Muscle of leg (tissue), 16 donors: Measurements from ENCODE around the gene CHCHD5. TPM values are rescaled to one million over a fixed set of nuclear protein-coding genes. Genes with fewer than 3 reads are reported as not detected.
"Not testable (repeated sequence)": the region's sequence is repeated elsewhere in the genome, so short reads cannot be mapped to it uniquely, and the experiment has no call there.

Source experiments
- DNase-seq: peaks from one replicate; pipeline ENCODE4 v3.0.0; 2013
- H3K27ac ChIP-seq: one replicate; pipeline ENCODE4 v1.5.1; 2013; ENCODE audit warnings: mild to moderate bottlenecking, low read length, control low read depth
- H3K27me3 ChIP-seq: one replicate; pipeline ENCODE4 v1.6.1; 2013; ENCODE audit warnings: low read length; ENCODE audit not compliant: control insufficient read depth, insufficient read depth
- H3K36me3 ChIP-seq: one replicate; pipeline ENCODE4 v1.6.1; 2013; ENCODE audit warnings: low read length; ENCODE audit not compliant: control insufficient read depth, insufficient read depth
- H3K4me1 ChIP-seq: one replicate; pipeline ENCODE4 v1.6.1; 2013; ENCODE audit warnings: low read length; ENCODE audit not compliant: control insufficient read depth, insufficient read depth
- H3K4me3 ChIP-seq: one replicate; pipeline ENCODE4 v1.5.1; 2013; ENCODE audit warnings: low read length, control low read depth
- H3K9me3 ChIP-seq: replicated peaks from 2 replicates; pipeline ENCODE4 v1.6.1; 2013; ENCODE audit warnings: low read depth, low read length; ENCODE audit not compliant: control insufficient read depth
- WGBS: methylation state at CpG from one replicate; pipeline ENCODE4 v1.1.5; 2013; ENCODE audit warnings: missing lambda C conversion rate; ENCODE audit not compliant: insufficient coverage; 5-methylcytosine and 5-hydroxymethylcytosine counted together
- long read RNA-seq, 11 donors: transcript quantifications; one replicate each; lab custom pipeline, GENCODE V29; 2026
- polyA plus RNA-seq, 8 donors: library from polyadenylated mRNA; unstranded; fragments of 120-200 nt; gene quantifications; one replicate each; pipeline versions ENCODE4 v1.2.1 to v1.2.3, GENCODE V29; 2013; ENCODE audit warnings: inconsistent platforms in 1 of 8, low replicate concordance in 1 of 8; ENCODE audit not compliant: insufficient read length in 8 of 8, insufficient read depth in 1 of 8
- total RNA-seq: library from RNA; stranded (reverse); fragments of 120-200 nt; gene quantifications from one replicate; pipeline ENCODE4 v1.2.4, GENCODE V29; 2013

The CHCHD5 gene
- 20.1 TPM for total RNA-seq
- polyA plus RNA-seq, result 10 to 100 TPM; 26.2 to 37.1 (median 31.0) TPM
- long read RNA-seq, donor 1, transcript CHCHD5-201 (4 exons, 691 nt), result major isoform, 7 of 7 reads
- long read RNA-seq, donor 1, partial matches to known transcripts, result 0 of 7 reads
- long read RNA-seq, donor 1, other reads (novel, unspliced or antisense), result 0 of 7 reads
- long read RNA-seq, donor 2, partial matches to known transcripts, result 0 of 3 reads
- long read RNA-seq, donor 2, other reads (novel, unspliced or antisense), result 0 of 3 reads
- long read RNA-seq, donor 3, transcript CHCHD5-201 (4 exons, 691 nt), result major isoform, 14 of 14 reads
- long read RNA-seq, donor 3, partial matches to known transcripts, result 0 of 14 reads
- long read RNA-seq, donor 3, other reads (novel, unspliced or antisense), result 0 of 14 reads
- long read RNA-seq, donor 4, transcript CHCHD5-201 (4 exons, 691 nt), result major isoform, 17 of 17 reads
- long read RNA-seq, donor 4, partial matches to known transcripts, result 0 of 17 reads
- long read RNA-seq, donor 4, other reads (novel, unspliced or antisense), result 0 of 17 reads
- long read RNA-seq, donor 5, transcript CHCHD5-201 (4 exons, 691 nt), result major isoform, 43 of 57 reads
- long read RNA-seq, donor 5, partial matches to known transcripts, result 8 of 57 reads
- long read RNA-seq, donor 5, other reads (novel, unspliced or antisense), result 5 of 57 reads
- long read RNA-seq, donor 6, transcript CHCHD5-201 (4 exons, 691 nt), result major isoform, 38 of 47 reads
- long read RNA-seq, donor 6, partial matches to known transcripts, result 7 of 47 reads
- long read RNA-seq, donor 6, other reads (novel, unspliced or antisense), result 0 of 47 reads
- long read RNA-seq, donor 7, transcript CHCHD5-201 (4 exons, 691 nt), result major isoform, 24 of 30 reads
- long read RNA-seq, donor 7, partial matches to known transcripts, result 5 of 30 reads
- long read RNA-seq, donor 7, other reads (novel, unspliced or antisense), result 0 of 30 reads
- long read RNA-seq, donor 8, transcript CHCHD5-201 (4 exons, 691 nt), result major isoform, 16 of 17 reads
- long read RNA-seq, donor 8, partial matches to known transcripts, result 0 of 17 reads
- long read RNA-seq, donor 8, other reads (novel, unspliced or antisense), result 0 of 17 reads
- long read RNA-seq, donor 9, transcript CHCHD5-201 (4 exons, 691 nt), result major isoform, 21 of 21 reads
- long read RNA-seq, donor 9, partial matches to known transcripts, result 0 of 21 reads
- long read RNA-seq, donor 9, other reads (novel, unspliced or antisense), result 0 of 21 reads
- long read RNA-seq, donor 10, transcript CHCHD5-201 (4 exons, 691 nt), result major isoform, 21 of 26 reads
- long read RNA-seq, donor 10, partial matches to known transcripts, result 5 of 26 reads
- long read RNA-seq, donor 10, other reads (novel, unspliced or antisense), result 0 of 26 reads
- long read RNA-seq, donor 11, transcript CHCHD5-201 (4 exons, 691 nt), result major isoform, 18 of 19 reads
- long read RNA-seq, donor 11, partial matches to known transcripts, result 0 of 19 reads
- long read RNA-seq, donor 11, other reads (novel, unspliced or antisense), result 0 of 19 reads

DNA sequence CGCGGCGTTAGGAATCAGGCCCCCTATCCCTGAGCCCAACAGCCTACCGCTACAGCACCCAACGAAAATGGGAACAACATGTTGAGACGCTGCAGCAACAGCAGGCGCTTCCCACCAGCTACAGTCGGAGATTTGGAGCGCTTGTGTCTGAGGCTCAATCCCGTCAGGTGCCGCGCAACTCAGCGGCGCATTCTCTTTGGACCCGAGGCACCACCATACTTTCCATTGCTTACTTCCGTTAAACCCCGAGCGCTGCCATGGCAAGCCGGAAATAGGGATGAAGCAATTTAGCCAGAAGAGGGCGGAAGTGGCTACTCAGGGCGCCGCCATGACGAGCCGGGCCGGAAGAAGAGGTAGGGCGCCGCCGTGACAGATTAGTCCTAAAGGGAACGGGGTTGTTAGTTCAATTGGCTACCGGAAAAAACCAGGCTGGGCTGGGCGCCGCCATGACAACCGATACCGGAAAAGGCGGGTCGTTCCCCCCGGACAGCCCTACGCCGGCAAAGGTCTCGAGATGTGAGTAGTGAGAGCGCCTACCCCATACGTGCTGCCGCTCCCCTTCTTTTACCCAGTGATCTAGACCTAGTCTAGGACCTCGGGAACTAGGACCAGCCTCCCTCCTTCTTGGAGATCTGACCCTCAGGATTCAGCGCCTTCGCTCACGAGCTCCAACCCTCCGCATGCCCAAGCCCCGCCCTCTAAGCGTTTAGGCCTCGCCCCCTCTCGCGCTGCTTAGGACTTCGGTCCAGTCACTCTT, at the start of gene CHCHD5:
CHCHD5 (plus strand) TSS at position 476 of the 757 bp plus-strand sequence; CDS start at position 515, 39 bp downstream.
- no peaks in the 10 kb centered on the region for H3K9me3 ChIP-seq
- peak within 1 kb of the TSS; percentile 81 for H3K4me3 ChIP-seq
- H3K27me3 ChIP-seq, result no peaks in the 10 kb centered on the region
- peak within 1 kb of the TSS; percentile 99 for H3K27ac ChIP-seq
- peaks cover 46% of the 10 kb centered on the region for H3K4me1 ChIP-seq
- under 1% methylated on average over 52 of the region's 54 CpGs for WGBS
- peaks cover 25% of the 10 kb centered on the region for H3K36me3 ChIP-seq
- DNase-seq, result peak; percentile 99

- H3K4me1 ChIP-seq, result no peaks in the 10 kb centered on the region
- H3K9me3 ChIP-seq, result no peaks in the 10 kb centered on the region
- no peak overlapping the region for H3K4me3 ChIP-seq
- WGBS, result 44% methylated on average over 1 of the region's 1 CpG
- H3K27me3 ChIP-seq, result no peaks in the 10 kb centered on the region
- peaks cover 9% of the 10 kb centered on the region for H3K36me3 ChIP-seq
- no peak for DNase-seq
- no peak overlapping the region for H3K27ac ChIP-seq
These were observed 49.6 kb upstream of the CHCHD5 start for GRCh38 chr2:112534826-112535225.

DNA sequence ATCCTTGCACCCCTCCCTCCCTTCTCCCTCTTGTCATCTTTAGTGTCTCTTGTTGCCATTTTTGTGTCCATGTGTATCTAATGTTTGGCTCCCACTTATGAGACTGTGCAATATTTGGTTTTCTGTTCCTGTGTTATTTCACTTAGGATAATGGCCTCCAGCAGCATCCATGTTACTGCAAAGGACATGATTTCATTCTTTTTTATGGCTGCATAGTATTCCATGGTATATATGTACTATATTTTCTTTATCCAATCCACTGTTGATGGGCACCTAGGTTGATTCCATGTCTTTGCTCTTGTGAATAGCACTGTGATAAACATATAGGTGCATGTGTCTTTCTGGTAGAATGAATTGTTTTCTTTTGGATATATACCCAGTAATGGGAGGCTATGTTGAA, 47.7 kb upstream of the CHCHD5 start:
- not testable (repeated sequence) for H3K27me3 ChIP-seq, H3K4me1 ChIP-seq, H3K9me3 ChIP-seq, H3K36me3 ChIP-seq, H3K27ac ChIP-seq, DNase-seq, H3K4me3 ChIP-seq

DNA sequence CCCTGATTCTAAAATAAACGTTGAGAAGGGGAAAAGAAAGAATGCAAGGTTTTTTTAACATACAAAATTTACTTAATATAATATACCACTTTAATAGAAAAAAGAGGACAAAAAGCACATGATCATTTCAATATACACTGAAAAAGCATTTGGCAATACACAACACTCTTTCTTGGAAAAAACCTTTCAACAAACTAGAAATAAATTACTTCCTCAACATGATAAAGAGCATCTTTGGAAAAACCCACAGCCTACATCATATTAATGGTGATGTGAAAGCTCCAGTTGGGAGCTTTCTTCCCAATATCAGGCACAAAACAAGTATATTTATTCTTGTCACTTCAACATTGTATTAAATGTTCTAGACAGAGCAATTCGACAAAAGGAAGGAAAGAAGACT, 45.1 kb upstream of the CHCHD5 start:
- H3K27ac ChIP-seq, result no peak overlapping the region

GRCh38 chr2:112540906-112541305, 43.5 kb upstream of the CHCHD5 start:
- Histone ChIP-seq H3K36me3 (no peaks in the 10 kb centered on the region), H3K9me3 (no peaks in the 10 kb centered on the region), H3K27ac (no peak overlapping the region), H3K4me1 (peaks cover 16% of the 10 kb centered on the region), H3K4me3 (no peak overlapping the region), H3K27me3 (no peaks in the 10 kb centered on the region)
- WGBS, result no CpG with 5 or more reads among the region's 2 CpGs
- no peak for DNase-seq

More for the DNA sequence above, 45.1 kb upstream of the CHCHD5 start:
- no peak for DNase-seq
- Histone ChIP-seq H3K27me3 (no peaks in the 10 kb centered on the region), H3K4me1 (peaks cover 16% of the 10 kb centered on the region), H3K4me3 (no peak overlapping the region), H3K36me3 (no peaks in the 10 kb centered on the region), H3K9me3 (no peaks in the 10 kb centered on the region)
- no CpG with 5 or more reads among the region's 2 CpGs for WGBS

DNA sequence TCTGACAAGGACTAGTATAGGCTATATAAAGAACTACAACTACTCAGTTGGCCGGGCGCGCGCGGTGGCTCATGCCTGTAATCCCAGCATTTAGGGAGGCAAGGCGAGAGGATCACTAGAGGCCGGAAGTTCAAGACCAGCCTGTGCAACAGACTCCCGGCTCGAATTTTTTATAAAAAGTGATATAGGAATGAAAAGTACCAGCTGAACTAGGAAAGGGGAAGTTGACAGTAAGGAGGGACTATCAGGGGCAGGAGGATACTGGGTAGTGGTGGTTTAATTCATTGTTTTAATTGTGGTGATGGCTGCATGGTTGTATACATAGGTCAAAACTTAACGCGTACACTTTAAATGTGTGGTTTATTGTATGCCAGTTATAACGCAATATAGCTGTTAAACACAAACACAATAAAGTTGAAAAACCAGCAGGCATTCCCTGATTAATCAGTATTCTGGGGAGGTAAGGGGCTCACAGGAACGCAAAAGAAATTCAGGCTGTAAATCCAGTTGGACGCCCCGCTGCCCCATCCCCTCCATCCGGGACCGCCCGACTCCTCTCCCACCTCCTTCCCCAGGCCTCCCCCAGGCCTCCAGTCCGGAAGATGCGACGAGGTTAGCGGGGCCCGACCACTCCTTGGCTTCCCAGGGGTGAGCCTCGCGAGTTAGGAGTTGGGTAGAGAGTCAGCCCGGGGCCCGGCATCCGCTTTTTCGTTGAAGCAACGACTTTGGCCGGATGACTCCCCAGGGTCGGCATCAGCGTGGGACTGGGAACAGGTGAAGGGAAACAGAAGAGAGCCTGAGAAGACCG, 42.9 kb upstream of the CHCHD5 start:
- WGBS, result 25% methylated on average over 24 of the region's 34 CpGs
- Histone ChIP-seq H3K4me3 (peak overlapping the region; percentile 95), H3K4me1 (peaks cover 16% of the 10 kb centered on the region), H3K27me3 (no peaks in the 10 kb centered on the region), H3K36me3 (peaks cover 3% of the 10 kb centered on the region), H3K9me3 (no peaks in the 10 kb centered on the region), H3K27ac (peak overlapping the region; percentile 91)
- DNase-seq, result peak; percentile 90

DNA sequence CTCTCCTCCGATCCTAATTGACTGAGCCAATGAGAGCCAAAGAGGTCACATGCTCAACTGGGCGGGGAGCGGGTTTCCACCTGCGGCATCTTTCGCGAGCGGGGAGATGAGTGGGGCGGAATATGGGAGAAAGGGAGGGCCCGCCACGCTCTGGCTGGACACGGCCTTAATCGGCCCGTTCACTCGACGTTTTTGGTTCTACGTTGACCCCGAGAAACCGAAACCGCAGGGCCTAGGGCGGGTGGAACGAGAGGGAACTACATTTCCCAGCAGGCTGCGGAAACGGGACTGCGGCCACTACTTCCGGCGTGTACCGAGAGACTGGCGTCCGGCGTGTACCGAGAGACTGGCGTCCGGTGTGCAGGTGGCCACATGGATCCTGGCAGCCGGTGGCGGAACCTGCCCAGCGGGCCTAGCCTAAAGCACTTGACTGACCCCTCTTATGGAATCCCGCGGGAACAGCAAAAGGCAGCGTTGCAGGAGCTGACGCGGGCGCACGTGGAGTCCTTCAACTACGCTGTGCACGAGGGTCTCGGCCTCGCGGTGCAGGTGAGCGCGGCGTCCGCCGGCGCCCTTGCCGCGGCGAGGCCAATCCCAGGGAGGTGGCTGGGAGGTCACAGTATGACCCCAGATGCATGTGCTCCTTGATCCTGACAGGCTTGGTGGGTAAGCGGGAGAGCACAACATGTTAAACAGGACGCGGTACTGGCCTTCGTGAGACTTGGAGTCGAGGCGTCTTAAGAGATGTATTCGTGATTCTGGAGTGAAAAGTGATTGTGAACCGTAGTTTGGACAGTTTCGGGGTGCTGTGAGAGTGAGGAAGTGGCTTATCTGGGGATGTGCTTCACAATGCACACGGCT, 42.1 kb upstream of the CHCHD5 start, which contains the start of gene POLR1B:
POLR1B (plus strand) TSS at position 343 of the 861 bp plus-strand sequence; CDS start at position 373, 30 bp downstream.
- H3K9me3 ChIP-seq, result no peaks in the 10 kb centered on the region
- H3K4me1 ChIP-seq, result peaks cover 16% of the 10 kb centered on the region
- peak within 1 kb of the TSS; percentile 91 for H3K27ac ChIP-seq
- DNase-seq, result peak; percentile 93
- no peaks in the 10 kb centered on the region for H3K27me3 ChIP-seq
- peaks cover 8% of the 10 kb centered on the region for H3K36me3 ChIP-seq
- under 1% methylated on average over 58 of the region's 67 CpGs for WGBS
- H3K4me3 ChIP-seq, result peak within 1 kb of the TSS; percentile 95
